Duodenal mucosa (tissue), 2 donors: ENCODE results near the gene SEMA7A.
A peak's percentile ranks its signal among the peaks of the same experiment; 100 is the strongest.
"Not testable (repeated sequence)": the region's sequence is repeated elsewhere in the genome, so short reads cannot be mapped to it uniquely, and the experiment has no call there.

Source experiments
- H3K27ac ChIP-seq: one replicate; pipeline ENCODE4 v1.7.0; 2013; ENCODE audit warnings: low read depth, low read length
- H3K27me3 ChIP-seq, 2 donors: one replicate each; pipeline ENCODE4 v1.7.0; 2013; ENCODE audit warnings: low read length in 2 of 2, control low read depth in 1 of 2; ENCODE audit not compliant: insufficient read depth in 2 of 2, control insufficient read depth in 1 of 2
- H3K36me3 ChIP-seq, 2 donors: one replicate each; pipeline ENCODE4 v1.7.0; 2013; ENCODE audit warnings: low read length in 2 of 2, control low read depth in 1 of 2; ENCODE audit not compliant: insufficient read depth in 2 of 2, control insufficient read depth in 1 of 2
- H3K4me1 ChIP-seq, 2 donors: one replicate each; pipeline ENCODE4 v1.7.0; 2013; ENCODE audit warnings: low read length in 2 of 2, control low read depth in 1 of 2; ENCODE audit not compliant: insufficient read depth in 2 of 2, control insufficient read depth in 1 of 2
- H3K4me3 ChIP-seq, 2 donors: one replicate each; pipeline ENCODE4 v1.7.0; 2013; ENCODE audit warnings: low read length in 2 of 2, low read depth in 1 of 2
- H3K9ac ChIP-seq, 2 donors: one replicate each; pipeline ENCODE4 v1.7.0; 2013; ENCODE audit warnings: low read length in 2 of 2, low read depth in 1 of 2
- H3K9me3 ChIP-seq, 2 donors: one replicate each; pipeline ENCODE4 v1.7.0; 2013; ENCODE audit warnings: low read length in 2 of 2, control low read depth in 1 of 2; ENCODE audit not compliant: control insufficient read depth in 1 of 2

The SEMA7A gene, protein sequence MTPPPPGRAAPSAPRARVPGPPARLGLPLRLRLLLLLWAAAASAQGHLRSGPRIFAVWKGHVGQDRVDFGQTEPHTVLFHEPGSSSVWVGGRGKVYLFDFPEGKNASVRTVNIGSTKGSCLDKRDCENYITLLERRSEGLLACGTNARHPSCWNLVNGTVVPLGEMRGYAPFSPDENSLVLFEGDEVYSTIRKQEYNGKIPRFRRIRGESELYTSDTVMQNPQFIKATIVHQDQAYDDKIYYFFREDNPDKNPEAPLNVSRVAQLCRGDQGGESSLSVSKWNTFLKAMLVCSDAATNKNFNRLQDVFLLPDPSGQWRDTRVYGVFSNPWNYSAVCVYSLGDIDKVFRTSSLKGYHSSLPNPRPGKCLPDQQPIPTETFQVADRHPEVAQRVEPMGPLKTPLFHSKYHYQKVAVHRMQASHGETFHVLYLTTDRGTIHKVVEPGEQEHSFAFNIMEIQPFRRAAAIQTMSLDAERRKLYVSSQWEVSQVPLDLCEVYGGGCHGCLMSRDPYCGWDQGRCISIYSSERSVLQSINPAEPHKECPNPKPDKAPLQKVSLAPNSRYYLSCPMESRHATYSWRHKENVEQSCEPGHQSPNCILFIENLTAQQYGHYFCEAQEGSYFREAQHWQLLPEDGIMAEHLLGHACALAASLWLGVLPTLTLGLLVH

DNA sequence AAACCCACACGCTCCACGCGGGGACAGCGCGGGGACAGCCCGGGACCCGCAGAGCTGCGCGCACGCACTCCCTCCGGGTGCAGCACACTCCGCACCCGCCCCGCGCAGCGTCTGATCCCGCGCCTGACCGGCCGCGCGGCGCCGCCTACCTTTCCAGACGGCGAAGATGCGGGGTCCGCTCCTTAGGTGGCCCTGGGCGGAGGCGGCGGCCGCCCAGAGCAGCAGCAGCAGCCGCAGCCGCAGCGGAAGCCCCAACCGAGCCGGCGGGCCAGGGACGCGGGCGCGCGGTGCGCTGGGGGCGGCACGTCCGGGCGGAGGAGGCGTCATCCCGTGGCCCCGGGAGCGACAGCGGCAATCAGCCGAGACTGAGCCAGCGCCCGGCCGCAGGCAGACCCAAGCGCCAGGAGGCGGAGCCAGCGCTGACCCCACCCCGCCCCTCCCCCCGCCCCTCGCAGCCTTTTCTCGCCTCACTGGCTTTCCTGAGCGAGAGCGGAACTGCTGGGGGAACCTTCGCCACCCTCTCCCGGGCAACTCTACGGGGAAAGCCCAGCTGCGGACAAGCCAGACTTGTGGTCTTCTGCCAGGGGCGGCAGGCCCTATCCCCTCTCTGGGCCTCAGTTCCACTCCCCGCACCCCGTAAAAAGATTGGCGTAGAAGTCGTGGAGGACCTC is at the start of gene SEMA7A:
SEMA7A (minus strand) TSS at position 367 of the 671 bp plus-strand sequence; CDS start at position 327, 40 bp downstream.
- Histone ChIP-seq H3K9ac (peak within 1 kb of the TSS in 1 of 2 donors; percentile 63), H3K36me3 (no peaks in the 10 kb centered on the region), H3K4me1 (peaks cover 5 to 16% of the 10 kb centered on the region in 2 donors), H3K9me3 (no peaks in the 10 kb centered on the region), H3K27me3 (peaks cover 18 to 22% of the 10 kb centered on the region in 2 donors), H3K4me3 (peak within 1 kb of the TSS; percentile 59 to 72), H3K27ac (no peak within 1 kb of the TSS)

DNA sequence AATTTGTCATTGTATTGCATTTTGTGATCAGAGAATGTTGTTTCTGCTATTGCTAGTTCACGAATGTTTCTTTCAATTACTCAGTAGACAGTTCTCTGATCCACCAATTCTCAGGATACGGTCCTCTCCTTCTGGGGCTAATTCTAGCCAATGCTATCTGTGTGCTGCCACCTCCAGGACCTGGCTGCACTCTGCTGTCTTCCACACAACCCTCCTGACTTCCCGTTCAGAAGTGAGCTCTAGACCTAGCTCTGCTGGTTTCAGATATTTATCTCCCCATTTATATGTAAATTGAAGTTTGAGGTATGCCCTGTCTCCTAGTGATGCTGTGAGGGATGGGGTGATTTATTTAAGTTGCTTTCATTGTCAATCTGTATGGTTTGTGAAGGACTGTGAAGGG is 48.9 kb upstream of the SEMA7A start:
- H3K9me3 ChIP-seq, result no peaks in the 10 kb centered on the region
- no peak overlapping the region for H3K27ac ChIP-seq
- H3K27me3 ChIP-seq, result no peaks in the 10 kb centered on the region
- H3K36me3 ChIP-seq, result no peaks in the 10 kb centered on the region
- H3K4me3 ChIP-seq, result no peak overlapping the region
- no peaks in the 10 kb centered on the region for H3K4me1 ChIP-seq
- no peak overlapping the region for H3K9ac ChIP-seq

DNA sequence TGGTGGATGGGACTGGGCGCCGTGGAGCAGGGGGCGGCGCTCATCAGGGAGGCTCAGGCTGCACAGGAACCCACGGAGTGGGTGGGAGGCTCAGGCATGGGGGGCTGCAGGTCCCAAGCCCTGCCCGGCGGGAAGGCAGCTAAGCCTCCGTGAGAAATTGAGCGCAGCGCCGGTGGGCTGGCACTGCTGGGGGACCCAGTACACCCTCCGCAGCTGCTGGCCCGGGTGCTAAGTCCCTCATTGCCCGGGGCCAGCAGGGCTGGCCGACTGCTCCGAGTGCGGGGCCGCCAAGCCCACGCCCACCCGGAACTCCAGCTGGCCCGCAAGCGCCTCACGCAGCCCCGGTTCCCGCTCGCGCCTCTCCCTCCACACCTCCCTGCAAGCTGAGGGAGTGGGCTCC is 46.6 kb upstream of the SEMA7A start:
- not testable (repeated sequence) for H3K9ac ChIP-seq, H3K36me3 ChIP-seq, H3K4me3 ChIP-seq, H3K27ac ChIP-seq, H3K27me3 ChIP-seq, H3K9me3 ChIP-seq, H3K4me1 ChIP-seq

DNA sequence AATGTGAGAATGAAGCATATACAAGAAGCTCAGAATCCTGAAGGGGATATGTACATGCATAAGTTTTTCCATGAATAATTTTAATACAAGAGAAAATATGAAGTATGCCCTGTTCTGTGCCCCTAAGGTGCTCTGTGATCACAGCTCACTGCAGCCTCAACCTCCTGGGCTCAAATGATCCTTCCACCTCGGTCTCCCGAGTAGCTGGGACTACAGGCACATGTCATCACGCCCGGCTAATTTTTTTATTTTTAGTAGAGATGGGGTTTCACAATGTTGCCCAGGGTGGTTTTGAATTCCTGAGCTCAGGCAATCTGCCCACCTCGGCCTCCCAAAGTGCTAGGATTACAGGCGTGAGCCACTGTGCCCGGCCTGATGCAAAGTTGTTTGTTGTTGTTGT is 37.9 kb upstream of the SEMA7A start:
- not testable (repeated sequence) for H3K9ac ChIP-seq, H3K4me1 ChIP-seq, H3K4me3 ChIP-seq, H3K27me3 ChIP-seq, H3K27ac ChIP-seq, H3K9me3 ChIP-seq
- H3K36me3 ChIP-seq, result peaks cover 0 to 10% of the 10 kb centered on the region in 2 donors

DNA sequence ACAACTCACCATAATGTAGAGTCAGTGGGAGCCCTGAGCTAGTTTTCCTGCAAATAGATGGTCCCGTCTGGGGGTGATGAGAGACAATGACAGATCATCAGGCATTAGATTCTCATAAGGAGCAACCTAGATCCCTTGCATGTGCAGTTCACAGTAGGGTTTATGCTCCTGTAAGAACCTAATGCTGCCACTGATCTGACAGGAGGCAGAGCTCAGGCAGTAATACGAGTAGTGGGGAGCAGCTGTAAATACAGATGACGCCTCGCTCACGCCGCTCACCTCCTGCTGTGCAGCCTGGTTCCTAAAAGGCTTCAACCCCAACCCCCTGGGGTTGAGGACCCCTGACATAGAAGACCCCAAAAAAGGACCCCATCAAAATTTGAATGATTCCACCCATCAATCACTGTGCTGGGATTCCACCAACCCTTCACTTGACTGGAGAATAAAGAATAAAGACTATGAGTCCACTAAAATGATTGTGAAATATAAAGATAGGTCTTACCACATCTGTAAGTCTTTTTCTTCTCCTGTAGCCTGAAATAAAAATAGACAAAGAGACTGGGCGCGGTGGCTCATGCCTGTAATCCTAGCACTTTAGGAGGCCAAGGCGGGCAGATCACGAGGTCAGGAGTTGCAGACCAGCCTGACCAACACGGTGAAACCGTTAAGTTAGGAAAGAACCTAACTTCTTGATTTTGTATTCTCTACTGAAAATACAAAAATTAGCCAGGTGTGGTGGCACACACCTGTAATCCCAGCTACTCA is 37.1 kb upstream of the SEMA7A start:
- no peaks in the 10 kb centered on the region for H3K9me3 ChIP-seq
- H3K27ac ChIP-seq, result no peak overlapping the region
- peaks cover 0 to 10% of the 10 kb centered on the region in 2 donors for H3K36me3 ChIP-seq
- no peak overlapping the region for H3K4me3 ChIP-seq
- no peaks in the 10 kb centered on the region for H3K27me3 ChIP-seq
- no peaks in the 10 kb centered on the region for H3K4me1 ChIP-seq
- no peak overlapping the region for H3K9ac ChIP-seq

DNA sequence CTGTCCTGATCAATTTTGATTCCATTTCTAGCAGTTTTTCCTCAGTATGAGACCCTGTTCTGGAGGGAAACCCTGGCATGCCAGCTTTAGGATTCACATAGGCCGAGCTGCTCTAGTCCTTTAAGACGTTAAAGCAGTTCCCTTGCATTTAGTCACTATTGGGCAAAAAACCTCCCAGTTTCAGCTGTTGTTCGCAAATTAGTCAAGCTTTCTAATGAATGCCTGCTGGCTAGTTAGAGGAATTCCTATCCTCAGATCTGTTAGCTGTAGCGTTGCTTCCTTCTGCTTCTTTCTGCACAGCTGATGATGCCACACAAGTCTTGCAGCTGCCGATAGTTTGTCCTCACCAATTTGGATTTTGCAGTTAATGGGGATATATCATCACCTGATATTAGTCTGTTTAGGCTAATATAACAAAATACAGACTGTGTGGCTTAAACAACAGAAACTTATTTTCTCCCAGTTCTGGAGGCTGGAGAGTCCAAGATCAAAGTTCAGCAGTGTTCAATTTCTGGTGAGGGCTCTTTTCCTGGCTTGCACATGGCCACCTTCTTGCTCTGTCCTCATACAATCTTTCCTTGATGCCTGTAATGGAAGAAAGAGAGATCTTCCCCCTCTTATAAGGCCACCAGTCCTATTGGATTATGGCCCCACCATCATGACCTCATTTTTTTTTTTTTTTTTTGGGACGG is 34.7 kb upstream of the SEMA7A start:
- Histone ChIP-seq H3K27me3 (no peaks in the 10 kb centered on the region), H3K9me3 (no peaks in the 10 kb centered on the region), H3K9ac (no peak overlapping the region), H3K27ac (no peak overlapping the region), H3K4me3 (no peak overlapping the region), H3K4me1 (no peaks in the 10 kb centered on the region), H3K36me3 (peaks cover 0 to 7% of the 10 kb centered on the region in 2 donors)

DNA sequence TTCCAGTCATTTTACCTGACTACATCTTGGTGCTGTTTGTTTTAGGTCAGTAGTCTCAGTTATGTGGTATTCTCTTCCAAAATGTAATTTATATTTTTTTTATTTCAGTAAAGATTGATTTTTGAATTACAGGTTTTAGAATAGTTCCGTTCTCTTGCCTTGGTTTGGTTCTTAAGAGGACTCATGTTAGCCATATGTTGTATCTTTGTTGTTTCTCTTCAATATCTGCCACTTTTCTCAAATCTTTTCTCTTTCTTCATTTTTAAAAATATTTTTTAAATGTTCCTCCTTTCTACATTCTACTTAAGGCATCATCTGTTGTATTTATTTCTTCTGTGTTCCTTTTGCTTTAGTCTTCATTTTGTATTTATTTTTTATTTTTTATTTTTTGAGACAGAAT is 32.8 kb upstream of the SEMA7A start:
- H3K4me1 ChIP-seq, result peaks cover 5 to 7% of the 10 kb centered on the region in 2 donors
- H3K9ac ChIP-seq, result no peak overlapping the region
- no peaks in the 10 kb centered on the region for H3K27me3 ChIP-seq
- H3K27ac ChIP-seq, result no peak overlapping the region
- H3K4me3 ChIP-seq, result no peak overlapping the region
- peaks cover 0 to 7% of the 10 kb centered on the region in 2 donors for H3K36me3 ChIP-seq
- H3K9me3 ChIP-seq, result no peaks in the 10 kb centered on the region

DNA sequence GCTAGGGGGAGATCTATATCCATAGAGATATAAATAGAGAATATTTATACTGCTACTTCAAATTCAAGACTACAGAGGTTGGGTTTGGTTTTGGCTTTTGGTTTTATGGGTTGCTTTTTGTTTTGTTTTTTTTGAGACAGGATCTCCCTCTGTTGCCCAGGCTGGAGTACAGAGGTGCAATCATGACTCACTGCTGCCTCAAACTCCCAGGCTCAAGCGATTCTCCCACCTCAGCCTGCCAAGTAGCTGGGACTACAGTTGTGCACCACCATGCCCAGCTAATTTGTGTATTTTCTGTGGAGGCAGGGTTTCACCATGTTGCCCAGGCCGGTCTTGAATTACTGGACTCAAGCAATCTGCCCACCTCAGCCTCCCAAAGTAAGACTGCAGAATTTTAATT is 31.1 kb upstream of the SEMA7A start:
- Histone ChIP-seq H3K4me3 (no peak overlapping the region), H3K9ac (no peak overlapping the region), H3K4me1 (peaks cover 13 to 18% of the 10 kb centered on the region in 2 donors), H3K27ac (no peak overlapping the region), H3K9me3 (no peaks in the 10 kb centered on the region), H3K27me3 (no peaks in the 10 kb centered on the region), H3K36me3 (peaks cover 0 to 7% of the 10 kb centered on the region in 2 donors)

DNA sequence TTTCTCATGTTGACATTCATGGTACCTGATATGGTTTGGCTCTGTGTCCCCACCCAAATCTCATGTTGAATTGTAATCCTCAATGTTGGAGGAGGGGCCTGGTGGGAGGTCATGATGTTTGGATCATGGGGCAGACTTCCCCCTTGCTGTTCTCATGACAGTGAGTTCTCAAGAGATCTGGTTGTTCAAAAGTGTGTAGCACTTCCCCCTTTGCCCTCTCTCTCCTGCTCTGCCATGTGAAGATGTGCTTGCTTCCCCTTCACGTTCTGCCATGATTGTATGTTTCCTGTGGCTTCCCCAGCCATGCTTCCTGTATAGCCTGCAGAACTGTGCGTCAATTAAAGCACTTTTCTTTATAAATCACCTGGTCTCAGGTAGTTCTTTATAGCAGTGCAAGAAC is 30.5 kb upstream of the SEMA7A start:
- no peaks in the 10 kb centered on the region for H3K27me3 ChIP-seq
- no peak overlapping the region for H3K9ac ChIP-seq
- no peaks in the 10 kb centered on the region for H3K9me3 ChIP-seq
- peaks cover 13 to 18% of the 10 kb centered on the region in 2 donors for H3K4me1 ChIP-seq
- H3K27ac ChIP-seq, result no peak overlapping the region
- no peak overlapping the region for H3K4me3 ChIP-seq
- H3K36me3 ChIP-seq, result peaks cover 0 to 7% of the 10 kb centered on the region in 2 donors
